Fibroblast of peridontal ligament (primary cell): ENCODE measurements around the gene ZNF385A.

ENCODE experiments used
- DNase-seq: peaks from one replicate; pipeline ENCODE4 v3.0.0-alpha.2; 2010; ENCODE audit errors: extremely low read depth

Gene ZNF385A

GRCh38 chr12:54392485-54393206 lies 8.1 kb upstream of the ZNF385A start:
- no peak for DNase-seq

GRCh38 chr12:54390668-54391551 lies 6.4 kb upstream of the ZNF385A start:
- DNase-seq: no peak

- no peak for DNase-seq
Measured at GRCh38 chr12:54390176-54390667, 5.7 kb upstream of the ZNF385A start.

- no peak for DNase-seq
Measured at GRCh38 chr12:54389607-54390175, 5.2 kb upstream of the ZNF385A start.

- DNase-seq: no peak
Measured at GRCh38 chr12:54389134-54389508, 4.6 kb upstream of the ZNF385A start.

GRCh38 chr12:54388237-54389133 lies 4.0 kb upstream of the ZNF385A start:
- DNase-seq: no peak

- DNase-seq: no peak
Measured at GRCh38 chr12:54387114-54387467, 2.6 kb upstream of the ZNF385A start.

- no peak for DNase-seq
Measured at GRCh38 chr12:54386403-54387113, 2.0 kb upstream of the ZNF385A start.

GRCh38 chr12:54385251-54385914 lies 850 bp upstream of the ZNF385A start:
- DNase-seq: no peak

- peak; percentile 89 for DNase-seq
Measured at GRCh38 chr12:54383041-54383609, 1.4 kb downstream of the ZNF385A start.

GRCh38 chr12:54381136-54381535 lies 3.4 kb downstream of the ZNF385A start:
- no peak for DNase-seq

GRCh38 chr12:54379398-54380201 lies 4.9 kb downstream of the ZNF385A start:
- peak; percentile 76 for DNase-seq

- no peak for DNase-seq
Measured at GRCh38 chr12:54378796-54379397, 5.6 kb downstream of the ZNF385A start.

GRCh38 chr12:54377797-54378515 lies 6.6 kb downstream of the ZNF385A start:
- no peak for DNase-seq

GRCh38 chr12:54377007-54377406 lies 7.5 kb downstream of the ZNF385A start:
- no peak for DNase-seq

GRCh38 chr12:54376596-54376995 lies 7.9 kb downstream of the ZNF385A start:
- DNase-seq: no peak

- no peak for DNase-seq
Measured at GRCh38 chr12:54375259-54375579, 9.3 kb downstream of the ZNF385A start.

- no peak for DNase-seq
Measured at GRCh38 chr12:54374562-54375258, 9.8 kb downstream of the ZNF385A start.
